ENCODE data around the gene PCDH15. TPM values are rescaled to one million over a fixed set of nuclear protein-coding genes. Genes with fewer than 3 reads are reported as not detected.

PCDH15 gene
- total and polyA plus RNA-seq, 2 of the 8 experiments (the other 6 are each of a cell fraction or from before 2014, with no cell fraction given), result 0.11 TPM; not detected in 1

- no peak for TF ChIP-seq CHD1 (IDR thresholded peaks at IDR 0.05; ENCODE audit: low read depth, low read length)
Observed at GRCh38 chr10:53840653-53841052, 960.4 kb downstream of the PCDH15 start (continued).
